ENCODE results near the gene COMTD1.
"Not testable (repeated sequence)": the region's sequence is repeated elsewhere in the genome, so short reads cannot be mapped to it uniquely, and the experiment has no call there.

Gene COMTD1

DNA sequence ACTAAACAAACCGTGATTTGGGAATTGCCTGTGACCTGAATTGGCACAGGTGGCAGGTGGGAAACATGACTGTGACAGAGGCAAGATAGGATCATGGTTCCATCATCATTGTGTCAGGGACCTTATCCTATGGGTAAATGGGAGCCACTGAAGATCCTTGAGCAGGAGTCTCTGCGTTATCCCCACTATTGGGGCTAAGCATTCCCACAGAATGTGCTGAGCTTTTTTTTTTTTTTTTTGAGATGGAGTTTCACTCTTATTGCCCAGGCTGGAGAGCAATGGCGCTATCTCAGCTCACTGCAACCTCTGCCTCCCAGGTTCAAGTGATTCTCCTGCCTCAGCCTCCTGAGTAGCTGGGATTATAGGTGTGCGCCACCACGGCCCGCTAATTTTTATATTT lies 35.8 kb downstream of the COMTD1 start:
- not testable (repeated sequence) for H3K4me3 ChIP-seq (ENCODE audit: low read length); H3K27me3 ChIP-seq (ENCODE audit: control insufficient read depth, insufficient read depth, low read length); H3K4me2 ChIP-seq (ENCODE audit: low read length)

DNA sequence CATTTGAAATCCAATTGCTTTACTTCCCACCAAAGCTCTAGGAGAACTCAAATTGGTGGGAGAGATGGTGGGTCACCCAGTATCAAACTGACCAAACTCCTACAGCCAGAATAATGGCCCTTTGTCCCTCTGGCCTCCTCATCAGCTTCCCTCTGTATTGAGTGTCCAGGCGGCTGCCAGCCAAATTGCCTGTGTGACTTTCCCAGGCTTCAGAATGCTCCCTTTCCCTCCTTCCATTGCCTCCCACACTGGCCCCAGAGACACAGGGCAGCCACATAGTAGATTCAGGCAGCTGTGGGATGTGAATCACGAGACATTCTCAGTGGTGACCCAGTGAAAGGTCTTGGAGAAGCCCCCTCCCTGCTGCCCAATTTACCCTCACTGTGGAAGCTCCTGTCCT lies 37.9 kb downstream of the COMTD1 start:
- Histone ChIP-seq H3K27me3 (ENCODE audit: control insufficient read depth, insufficient read depth, low read length) (no peaks in the 10 kb centered on the region), H3K4me3 (ENCODE audit: low read length) (no peak overlapping the region), H3K9me3 (replicated peaks; ENCODE audit: low read length) (no peaks in the 10 kb centered on the region), H3K4me2 (ENCODE audit: low read length) (no peak overlapping the region), H3K36me3 (ENCODE audit: insufficient read depth, low read length) (no peaks in the 10 kb centered on the region), H3K9ac (ENCODE audit: low read depth, low read length) (no peak overlapping the region), H3K4me1 (ENCODE audit: control insufficient read depth, insufficient read depth, low read length) (peaks cover 19% of the 10 kb centered on the region)

More for the DNA sequence above, 35.8 kb downstream of the COMTD1 start:
- H3K9ac ChIP-seq (ENCODE audit: low read depth, low read length); H3K9me3 ChIP-seq (replicated peaks; ENCODE audit: low read length); H3K36me3 ChIP-seq (ENCODE audit: insufficient read depth, low read length): not testable (repeated sequence)
- peaks cover 23% of the 10 kb centered on the region for H3K4me1 ChIP-seq (ENCODE audit: control insufficient read depth, insufficient read depth, low read length)

DNA sequence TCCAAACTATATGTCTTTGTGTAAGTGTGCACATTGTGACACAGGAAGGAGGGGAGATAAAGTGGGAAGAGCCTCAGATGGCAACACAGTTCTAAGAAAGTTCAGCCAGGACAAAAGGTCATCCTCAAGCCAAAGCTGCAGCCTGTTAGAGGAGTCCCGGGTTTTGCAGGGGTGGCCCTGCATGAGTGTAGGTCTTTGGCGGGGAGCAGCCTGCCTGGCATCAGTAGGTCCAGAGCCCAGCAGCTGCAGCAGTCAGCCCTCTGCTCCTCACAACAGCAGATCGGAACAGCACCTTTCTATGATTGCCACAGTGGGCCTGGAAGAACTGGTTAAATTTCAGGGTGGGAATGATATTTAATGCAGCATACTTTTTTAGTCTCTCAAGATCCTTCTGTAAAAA lies 38.7 kb downstream of the COMTD1 start:
- Histone ChIP-seq H3K9me3 (replicated peaks; ENCODE audit: low read length) (no peaks in the 10 kb centered on the region), H3K4me2 (ENCODE audit: low read length) (no peak overlapping the region), H3K9ac (ENCODE audit: low read depth, low read length) (no peak overlapping the region), H3K27me3 (ENCODE audit: control insufficient read depth, insufficient read depth, low read length) (no peaks in the 10 kb centered on the region), H3K36me3 (ENCODE audit: insufficient read depth, low read length) (no peaks in the 10 kb centered on the region), H3K4me3 (ENCODE audit: low read length) (no peak overlapping the region), H3K4me1 (ENCODE audit: control insufficient read depth, insufficient read depth, low read length) (peaks cover 17% of the 10 kb centered on the region)

DNA sequence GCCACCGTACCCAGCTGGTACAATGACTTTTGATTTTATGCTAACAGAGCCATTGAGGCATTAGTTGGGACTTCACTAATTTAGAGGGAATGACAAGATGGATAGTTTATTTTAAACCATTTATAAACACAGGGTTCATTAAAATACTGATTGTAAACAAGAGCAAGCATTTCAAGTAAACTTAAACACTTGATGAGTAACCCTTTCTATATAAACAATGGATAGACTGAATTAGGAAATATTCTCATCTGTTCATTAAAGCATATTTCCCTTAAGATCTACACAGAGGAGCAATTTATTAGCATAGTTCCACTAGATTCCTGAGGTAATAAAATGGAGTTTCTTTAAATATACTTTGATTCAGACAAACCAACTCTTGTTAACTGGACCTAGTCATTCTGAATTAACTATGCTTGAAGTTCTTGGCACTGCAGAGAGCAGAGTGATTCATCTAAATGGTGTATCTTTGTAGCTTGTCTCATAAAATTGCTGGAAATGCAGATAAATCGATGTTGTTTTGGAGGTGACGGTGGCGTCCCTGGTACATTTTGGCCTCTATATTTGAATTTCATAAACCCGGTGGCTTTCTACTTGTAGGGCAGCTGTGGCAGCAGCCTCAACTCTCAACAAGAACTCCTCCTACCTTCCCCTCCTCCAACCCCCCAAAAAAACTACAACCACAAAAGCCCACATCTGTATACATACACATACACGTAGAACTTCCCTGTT lies 40.6 kb downstream of the COMTD1 start:
- Histone ChIP-seq H3K4me1 (ENCODE audit: control insufficient read depth, insufficient read depth, low read length) (peaks cover 23% of the 10 kb centered on the region), H3K9ac (ENCODE audit: low read depth, low read length) (no peak overlapping the region), H3K27me3 (ENCODE audit: control insufficient read depth, insufficient read depth, low read length) (no peaks in the 10 kb centered on the region), H3K36me3 (ENCODE audit: insufficient read depth, low read length) (no peaks in the 10 kb centered on the region), H3K9me3 (replicated peaks; ENCODE audit: low read length) (no peaks in the 10 kb centered on the region), H3K4me2 (ENCODE audit: low read length) (peak overlapping the region; percentile 62), H3K4me3 (ENCODE audit: low read length) (peak overlapping the region; percentile 9)

DNA sequence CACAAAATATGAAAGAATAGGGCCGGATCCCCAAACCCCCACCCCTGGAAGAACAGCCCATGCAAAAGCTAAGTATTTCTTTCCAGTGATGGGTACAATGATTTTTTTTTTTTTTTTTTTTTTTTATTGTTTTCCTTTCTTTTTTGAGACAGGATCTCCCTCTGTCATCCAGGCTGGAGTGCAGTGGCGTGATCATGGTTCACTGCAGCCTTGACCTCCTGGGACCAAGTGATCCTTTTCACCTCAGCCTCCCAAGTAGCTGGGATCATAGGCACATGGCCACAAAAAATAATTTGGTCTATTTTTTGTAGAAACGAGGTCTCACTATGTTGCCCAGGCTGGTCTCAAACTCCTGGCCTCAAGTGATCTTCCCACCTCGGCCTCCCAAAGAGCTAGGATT lies 41.1 kb downstream of the COMTD1 start:
- peaks cover 23% of the 10 kb centered on the region for H3K4me1 ChIP-seq (ENCODE audit: control insufficient read depth, insufficient read depth, low read length)
- not testable (repeated sequence) for H3K36me3 ChIP-seq (ENCODE audit: insufficient read depth, low read length); H3K9ac ChIP-seq (ENCODE audit: low read depth, low read length); H3K9me3 ChIP-seq (replicated peaks; ENCODE audit: low read length); H3K4me2 ChIP-seq (ENCODE audit: low read length); H3K27me3 ChIP-seq (ENCODE audit: control insufficient read depth, insufficient read depth, low read length); H3K4me3 ChIP-seq (ENCODE audit: low read length)

DNA sequence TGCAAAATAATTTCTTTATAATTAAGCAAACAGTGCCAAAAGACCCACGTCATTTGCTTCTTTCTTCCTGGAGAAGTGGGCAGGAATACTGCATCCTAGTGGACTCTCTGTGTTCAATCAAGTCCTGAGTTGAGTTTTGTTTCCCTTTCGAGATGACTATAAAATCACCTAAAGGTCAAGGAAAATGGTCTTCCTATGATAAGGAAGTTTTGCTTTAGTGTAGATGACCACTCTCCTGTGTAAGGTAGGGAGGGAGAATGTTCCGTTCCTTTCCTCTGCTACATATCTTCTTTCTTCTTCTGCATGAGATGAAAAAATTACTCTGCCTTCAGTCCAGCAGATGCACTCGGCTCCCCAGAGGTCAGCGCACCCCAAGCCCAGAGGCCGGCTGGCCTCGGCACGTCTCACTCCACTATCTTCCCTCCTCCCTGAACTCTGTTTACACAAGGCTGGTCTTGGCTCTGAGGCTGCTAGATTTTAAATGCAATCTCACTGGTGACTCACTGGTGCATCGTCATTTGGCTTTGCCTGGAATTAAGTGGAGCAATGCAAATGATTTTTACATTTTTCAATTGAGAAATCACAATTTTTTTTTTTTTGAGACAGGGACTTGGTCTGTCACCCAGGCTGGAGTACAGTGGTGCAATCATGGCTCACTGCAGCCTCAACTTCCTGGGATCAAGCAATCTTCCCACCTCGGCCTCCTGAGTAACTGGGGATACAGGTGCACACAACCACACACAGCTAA lies 43.8 kb downstream of the COMTD1 start:
- Histone ChIP-seq H3K9me3 (replicated peaks; ENCODE audit: low read length) (no peaks in the 10 kb centered on the region), H3K9ac (ENCODE audit: low read depth, low read length) (peak overlapping the region; percentile 61), H3K4me2 (ENCODE audit: low read length) (peak overlapping the region; percentile 80), H3K27me3 (ENCODE audit: control insufficient read depth, insufficient read depth, low read length) (no peaks in the 10 kb centered on the region), H3K36me3 (ENCODE audit: insufficient read depth, low read length) (no peaks in the 10 kb centered on the region), H3K4me1 (ENCODE audit: control insufficient read depth, insufficient read depth, low read length) (peaks cover 23% of the 10 kb centered on the region), H3K4me3 (ENCODE audit: low read length) (peak overlapping the region; percentile 47)

DNA sequence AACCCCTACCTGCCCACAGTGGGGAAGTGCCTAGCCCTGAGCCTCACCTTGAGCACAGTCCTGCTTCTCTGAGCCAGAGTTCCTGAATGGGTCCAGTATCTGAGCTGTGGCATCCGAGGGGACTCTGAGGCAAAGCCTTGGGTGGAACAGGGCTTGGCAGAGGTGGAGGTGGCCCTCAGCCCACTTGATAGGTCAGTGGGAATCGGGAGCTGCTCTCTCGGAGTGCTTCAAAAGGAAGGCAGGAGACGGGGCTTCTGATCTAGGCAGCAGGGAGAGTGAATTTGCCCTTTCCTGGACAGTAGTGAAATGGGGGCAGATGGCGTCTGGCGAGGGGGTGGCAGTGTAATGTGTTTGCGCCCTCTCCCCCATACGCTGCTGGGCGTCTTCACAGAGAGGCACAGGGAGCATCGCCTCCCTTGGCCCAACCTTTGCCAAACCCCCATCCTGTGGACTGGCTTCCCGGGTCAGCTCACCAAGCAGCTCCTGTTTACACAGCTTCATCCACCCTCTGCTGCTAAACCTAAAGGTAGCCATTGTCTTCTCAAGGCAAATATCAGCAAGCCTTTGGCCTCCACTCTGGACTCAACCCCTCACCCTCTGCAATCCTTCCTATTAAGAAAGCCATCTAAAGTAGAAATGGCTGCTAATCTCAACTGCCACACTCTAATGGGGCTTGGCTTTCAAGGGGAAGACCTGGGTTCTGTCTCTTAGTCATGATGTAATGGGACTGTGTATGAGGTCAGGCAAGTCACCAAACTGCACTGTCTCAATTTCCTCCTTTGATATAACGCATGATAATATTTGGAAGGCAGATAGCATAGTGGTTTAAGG lies 46.3 kb downstream of the COMTD1 start:
- H3K36me3 ChIP-seq (ENCODE audit: insufficient read depth, low read length), result no peaks in the 10 kb centered on the region
- peaks cover 11% of the 10 kb centered on the region for H3K4me1 ChIP-seq (ENCODE audit: control insufficient read depth, insufficient read depth, low read length)
- H3K4me3 ChIP-seq (ENCODE audit: low read length), result no peak overlapping the region
- no peaks in the 10 kb centered on the region for H3K9me3 ChIP-seq (replicated peaks; ENCODE audit: low read length)
- H3K9ac ChIP-seq (ENCODE audit: low read depth, low read length), result no peak overlapping the region
- no peaks in the 10 kb centered on the region for H3K27me3 ChIP-seq (ENCODE audit: control insufficient read depth, insufficient read depth, low read length)
- H3K4me2 ChIP-seq (ENCODE audit: low read length), result no peak overlapping the region

DNA sequence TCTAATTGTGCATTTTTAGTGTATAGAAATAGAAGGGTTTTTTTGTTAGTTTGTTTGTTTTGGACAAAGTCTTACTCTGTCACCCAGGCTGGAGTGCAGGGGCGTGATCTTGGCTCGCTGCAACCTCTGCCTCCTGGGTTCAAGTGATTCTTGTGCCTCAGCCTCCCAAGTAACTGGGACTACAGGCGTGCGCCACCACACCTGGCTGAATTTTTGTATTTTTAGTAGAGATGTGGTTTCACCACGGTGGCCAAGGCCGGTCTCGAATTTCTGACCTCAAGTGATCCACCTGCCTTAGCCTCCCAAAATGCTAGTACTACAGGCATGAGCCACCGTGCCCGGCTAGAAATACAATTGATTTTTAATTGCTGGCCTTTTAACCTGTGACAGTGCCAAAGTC lies 47.2 kb downstream of the COMTD1 start:
- not testable (repeated sequence) for H3K4me3 ChIP-seq (ENCODE audit: low read length); H3K9ac ChIP-seq (ENCODE audit: low read depth, low read length); H3K36me3 ChIP-seq (ENCODE audit: insufficient read depth, low read length)

DNA sequence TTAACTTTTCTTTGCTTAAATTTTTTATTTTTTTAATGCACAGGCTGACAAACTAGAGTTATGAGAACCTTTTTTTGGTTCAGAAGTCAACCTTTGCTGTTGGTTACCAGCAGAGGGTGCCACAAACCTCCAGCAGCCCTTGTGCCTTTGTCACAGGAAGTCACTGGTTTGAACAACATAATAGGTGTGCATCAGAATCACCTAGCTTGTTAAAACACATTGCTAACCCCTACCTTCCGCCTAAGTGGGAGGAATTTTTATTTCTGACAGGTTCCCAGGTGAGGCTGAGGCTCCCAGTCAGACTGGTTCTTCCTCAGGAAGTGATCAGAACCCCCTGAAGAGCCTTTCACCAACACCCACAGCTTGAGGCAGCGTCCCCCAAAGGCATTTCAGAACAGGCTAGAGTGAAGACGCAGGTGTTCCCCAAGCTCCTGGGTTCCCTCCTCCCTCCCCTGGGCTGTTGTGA lies 47.8 kb downstream of the COMTD1 start:
- Histone ChIP-seq H3K4me3 (ENCODE audit: low read length) (no peak overlapping the region), H3K27me3 (ENCODE audit: control insufficient read depth, insufficient read depth, low read length) (no peaks in the 10 kb centered on the region), H3K9ac (ENCODE audit: low read depth, low read length) (no peak overlapping the region), H3K4me2 (ENCODE audit: low read length) (no peak overlapping the region), H3K9me3 (replicated peaks; ENCODE audit: low read length) (no peaks in the 10 kb centered on the region), H3K4me1 (ENCODE audit: control insufficient read depth, insufficient read depth, low read length) (peaks cover 11% of the 10 kb centered on the region), H3K36me3 (ENCODE audit: insufficient read depth, low read length) (no peaks in the 10 kb centered on the region)

More for the DNA sequence above, 47.2 kb downstream of the COMTD1 start:
- H3K4me2 ChIP-seq (ENCODE audit: low read length); H3K9me3 ChIP-seq (replicated peaks; ENCODE audit: low read length); H3K27me3 ChIP-seq (ENCODE audit: control insufficient read depth, insufficient read depth, low read length): not testable (repeated sequence)
- H3K4me1 ChIP-seq (ENCODE audit: control insufficient read depth, insufficient read depth, low read length), result peaks cover 11% of the 10 kb centered on the region

DNA sequence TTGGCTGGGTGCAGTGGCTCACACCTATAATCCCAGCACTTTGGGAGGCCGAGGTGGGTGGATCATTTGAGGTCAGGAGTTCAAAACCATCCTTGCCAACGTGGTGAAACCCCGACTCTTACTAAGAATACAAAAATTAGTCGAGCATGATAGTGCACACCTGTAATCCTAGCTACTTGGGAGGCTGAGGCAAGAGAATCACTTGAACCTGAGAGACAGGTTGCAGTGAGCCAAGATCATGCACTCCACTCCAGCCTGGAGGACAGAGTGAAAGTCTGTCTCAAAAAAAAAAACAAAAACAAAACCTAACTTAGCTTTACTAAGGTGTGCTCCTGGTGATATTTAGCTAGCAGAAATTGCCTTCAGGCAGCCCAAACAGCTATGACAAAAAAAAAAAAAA lies 49.4 kb downstream of the COMTD1 start:
- Histone ChIP-seq H3K36me3 (ENCODE audit: insufficient read depth, low read length) (no peaks in the 10 kb centered on the region), H3K9me3 (replicated peaks; ENCODE audit: low read length) (no peaks in the 10 kb centered on the region), H3K9ac (ENCODE audit: low read depth, low read length) (no peak overlapping the region), H3K4me2 (ENCODE audit: low read length) (no peak overlapping the region), H3K4me3 (ENCODE audit: low read length) (no peak overlapping the region), H3K27me3 (ENCODE audit: control insufficient read depth, insufficient read depth, low read length) (no peaks in the 10 kb centered on the region), H3K4me1 (ENCODE audit: control insufficient read depth, insufficient read depth, low read length) (no peaks in the 10 kb centered on the region)
